HG03558 (cell line): ENCODE data around the gene SYNGAP1.
"Not testable (repeated sequence)": the region's sequence is repeated elsewhere in the genome, so short reads cannot be mapped to it uniquely, and the experiment has no call there.

ENCODE experiments used
- ATAC-seq: cut with Tn5 transposase; IDR thresholded peaks from one replicate; pipeline ENCODE4 v1.9.1; 2021; ENCODE audit warnings: moderate number of reproducible peaks; ENCODE audit not compliant: unreplicated experiment; ENCODE audit errors: extremely low read depth

SYNGAP1 gene

DNA sequence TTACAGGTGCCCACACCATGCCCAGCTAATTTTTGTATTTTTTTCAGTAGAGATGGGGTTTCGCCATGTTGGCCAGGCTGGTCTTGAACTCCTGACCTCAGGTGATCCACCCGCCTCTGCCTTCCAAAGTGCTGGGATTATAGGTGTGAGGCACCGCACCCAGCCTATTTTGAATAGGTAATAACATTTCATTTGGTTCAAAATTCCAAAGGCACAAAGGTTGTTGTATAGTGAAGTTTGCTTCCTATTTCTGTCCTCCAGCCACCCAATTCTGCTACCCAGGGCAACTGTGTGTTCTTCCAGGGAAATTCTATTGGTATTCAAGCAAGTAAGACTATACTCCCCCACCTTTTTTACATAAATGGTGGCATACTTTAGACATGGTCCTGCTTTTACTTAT lies 21.3 kb upstream of the SYNGAP1 start:
- ATAC-seq = not testable (repeated sequence)

DNA sequence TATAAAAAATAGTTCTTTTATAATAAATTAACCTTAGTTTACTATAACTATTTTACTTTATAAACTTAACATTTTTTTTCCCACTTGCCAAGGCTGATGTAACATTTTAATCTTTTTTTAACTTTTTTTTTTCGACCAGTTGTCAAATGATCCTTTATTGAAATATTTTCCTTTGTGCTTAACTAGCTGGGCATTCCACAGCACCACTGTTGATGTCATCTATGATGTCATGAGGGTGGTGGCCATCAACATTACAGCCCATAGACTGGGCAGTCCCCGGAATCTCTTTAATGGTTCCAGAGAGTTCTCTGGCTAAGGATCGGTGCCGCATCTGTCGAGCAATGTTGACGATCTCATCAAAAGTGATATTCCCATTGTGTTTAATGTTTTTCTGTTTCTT lies 20.0 kb upstream of the SYNGAP1 start:
- ATAC-seq = not testable (repeated sequence)

DNA sequence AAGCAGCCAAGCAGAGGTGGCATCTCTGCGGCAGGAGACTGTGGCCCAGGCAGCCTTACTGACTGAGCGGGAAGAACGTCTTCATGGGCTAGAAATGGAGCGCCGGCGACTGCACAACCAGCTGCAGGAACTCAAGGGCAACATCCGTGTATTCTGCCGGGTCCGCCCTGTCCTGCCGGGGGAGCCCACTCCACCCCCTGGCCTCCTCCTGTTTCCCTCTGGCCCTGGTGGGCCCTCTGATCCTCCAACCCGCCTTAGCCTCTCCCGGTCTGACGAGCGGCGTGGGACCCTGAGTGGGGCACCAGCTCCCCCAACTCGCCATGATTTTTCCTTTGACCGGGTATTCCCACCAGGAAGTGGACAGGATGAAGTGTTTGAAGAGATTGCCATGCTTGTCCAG lies 15.0 kb upstream of the SYNGAP1 start:
- ATAC-seq = no peak

DNA sequence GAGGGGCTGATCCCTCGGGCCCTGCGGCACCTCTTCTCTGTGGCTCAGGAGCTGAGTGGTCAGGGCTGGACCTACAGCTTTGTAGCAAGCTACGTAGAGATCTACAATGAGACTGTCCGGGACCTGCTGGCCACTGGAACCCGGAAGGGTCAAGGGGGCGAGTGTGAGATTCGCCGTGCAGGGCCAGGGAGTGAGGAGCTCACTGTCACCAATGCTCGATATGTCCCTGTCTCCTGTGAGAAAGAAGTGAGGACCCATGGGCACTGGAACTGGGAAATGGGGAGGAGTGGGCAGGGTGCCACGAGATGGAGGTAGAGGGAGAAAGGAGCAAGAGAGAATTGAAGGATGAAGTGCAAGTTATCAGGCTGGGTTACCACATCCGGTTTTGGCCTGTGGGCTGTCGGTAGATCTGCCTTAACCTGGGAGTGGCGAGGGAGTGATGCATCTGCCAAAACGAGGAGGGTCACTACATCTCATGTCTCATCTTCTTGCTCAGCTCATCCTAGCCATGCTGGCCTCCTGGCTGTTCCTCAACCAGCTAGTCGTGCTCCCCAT lies 14.4 kb upstream of the SYNGAP1 start:
- no peak for ATAC-seq

DNA sequence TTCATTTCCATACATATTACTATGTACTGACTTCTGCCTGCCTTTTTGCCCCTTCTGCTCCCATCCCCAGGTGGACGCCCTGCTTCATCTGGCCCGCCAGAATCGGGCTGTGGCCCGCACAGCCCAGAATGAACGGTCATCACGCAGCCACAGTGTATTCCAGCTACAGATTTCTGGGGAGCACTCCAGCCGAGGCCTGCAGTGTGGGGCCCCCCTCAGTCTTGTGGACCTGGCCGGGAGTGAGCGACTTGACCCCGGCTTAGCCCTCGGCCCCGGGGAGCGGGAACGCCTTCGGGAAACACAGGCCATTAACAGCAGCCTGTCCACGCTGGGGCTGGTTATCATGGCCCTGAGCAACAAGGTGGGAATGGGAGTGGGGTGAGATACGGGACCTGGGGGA lies 13.7 kb upstream of the SYNGAP1 start:
- ATAC-seq = no peak

DNA sequence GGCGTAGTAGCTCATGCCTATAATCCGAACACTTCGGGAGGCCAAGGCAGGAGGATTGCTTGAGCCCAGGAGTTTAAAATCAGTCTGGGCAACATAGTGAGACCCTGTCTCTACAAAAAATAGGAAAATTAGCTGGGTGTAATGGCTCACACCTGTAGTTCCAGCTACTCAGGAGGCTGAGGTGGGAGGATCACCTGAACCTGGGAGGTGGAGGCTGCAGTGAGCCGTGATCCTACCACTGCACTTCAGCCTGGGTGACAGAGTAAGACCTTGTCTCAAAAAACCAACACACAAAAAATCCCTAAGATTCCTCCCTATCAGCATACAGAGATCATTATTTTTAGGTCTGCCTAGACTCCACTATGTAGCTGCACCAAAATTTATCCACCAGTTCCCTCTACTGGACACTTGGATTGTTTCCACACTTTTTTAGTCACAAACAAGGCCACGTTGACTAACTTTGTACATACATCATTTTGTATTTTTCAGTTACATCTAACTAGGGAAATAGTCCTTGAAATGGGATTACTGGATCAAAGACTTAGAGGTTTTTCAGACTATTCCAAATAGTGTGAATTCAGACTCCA lies 12.6 kb upstream of the SYNGAP1 start:
- ATAC-seq = no peak

GRCh38 chr6:33410050-33410710 lies 9.7 kb upstream of the SYNGAP1 start:
- ATAC-seq = peak; percentile 39

DNA sequence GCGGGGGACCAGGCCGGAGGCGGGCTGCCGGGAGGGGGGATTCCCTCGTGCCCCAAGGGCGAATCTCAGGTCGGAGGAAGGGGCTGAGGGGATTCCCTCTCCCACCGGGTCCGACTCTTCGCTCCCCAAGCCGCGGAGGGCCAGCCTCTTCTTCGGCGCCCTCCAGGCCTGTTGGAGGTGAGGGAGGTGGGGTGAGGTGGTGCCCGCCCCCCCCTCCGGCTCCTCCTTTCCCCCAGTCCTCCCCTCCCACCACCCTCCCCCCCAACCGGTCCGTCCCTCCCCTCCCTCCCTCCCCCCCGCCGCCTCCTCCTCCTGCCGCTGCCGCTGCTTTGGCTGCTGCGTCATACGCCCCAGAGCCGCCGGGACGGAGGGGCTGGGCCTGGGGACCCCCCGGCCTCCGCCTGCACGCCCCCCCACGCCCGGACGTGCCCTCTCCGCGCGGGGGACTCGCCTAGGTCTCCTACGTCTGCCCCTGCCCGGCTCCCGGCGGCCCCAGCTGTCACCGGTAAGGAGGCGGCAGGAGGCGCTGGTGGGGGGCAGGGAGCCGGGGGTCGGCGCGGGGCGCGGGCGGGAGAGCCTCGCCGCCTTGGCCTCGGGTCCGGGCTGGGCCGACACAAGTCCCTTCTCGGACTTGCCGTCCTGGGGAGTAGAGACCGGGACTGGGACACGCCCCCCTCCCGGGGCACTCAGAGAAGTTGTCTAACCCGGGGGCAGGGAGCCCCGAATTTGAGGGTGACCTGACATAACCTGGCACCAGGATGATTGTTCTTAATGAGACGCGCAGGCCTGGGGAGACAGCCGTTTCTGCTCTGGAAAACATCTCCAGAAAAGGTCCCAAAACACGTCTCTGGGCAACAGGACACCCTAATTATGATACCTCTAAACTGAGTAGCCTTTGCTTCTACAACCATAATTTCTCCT lies 8.9 kb upstream of the SYNGAP1 start, which contains the start of gene PHF1:
Gene PHF1, plus strand, starts transcription at position 304 of the 921 bp plus-strand sequence. CDS start 1,250 bp downstream, outside the sequence.
- ATAC-seq = peak; percentile 13

GRCh38 chr6:33411632-33412005 lies 8.2 kb upstream of the SYNGAP1 start:
- no peak for ATAC-seq

DNA sequence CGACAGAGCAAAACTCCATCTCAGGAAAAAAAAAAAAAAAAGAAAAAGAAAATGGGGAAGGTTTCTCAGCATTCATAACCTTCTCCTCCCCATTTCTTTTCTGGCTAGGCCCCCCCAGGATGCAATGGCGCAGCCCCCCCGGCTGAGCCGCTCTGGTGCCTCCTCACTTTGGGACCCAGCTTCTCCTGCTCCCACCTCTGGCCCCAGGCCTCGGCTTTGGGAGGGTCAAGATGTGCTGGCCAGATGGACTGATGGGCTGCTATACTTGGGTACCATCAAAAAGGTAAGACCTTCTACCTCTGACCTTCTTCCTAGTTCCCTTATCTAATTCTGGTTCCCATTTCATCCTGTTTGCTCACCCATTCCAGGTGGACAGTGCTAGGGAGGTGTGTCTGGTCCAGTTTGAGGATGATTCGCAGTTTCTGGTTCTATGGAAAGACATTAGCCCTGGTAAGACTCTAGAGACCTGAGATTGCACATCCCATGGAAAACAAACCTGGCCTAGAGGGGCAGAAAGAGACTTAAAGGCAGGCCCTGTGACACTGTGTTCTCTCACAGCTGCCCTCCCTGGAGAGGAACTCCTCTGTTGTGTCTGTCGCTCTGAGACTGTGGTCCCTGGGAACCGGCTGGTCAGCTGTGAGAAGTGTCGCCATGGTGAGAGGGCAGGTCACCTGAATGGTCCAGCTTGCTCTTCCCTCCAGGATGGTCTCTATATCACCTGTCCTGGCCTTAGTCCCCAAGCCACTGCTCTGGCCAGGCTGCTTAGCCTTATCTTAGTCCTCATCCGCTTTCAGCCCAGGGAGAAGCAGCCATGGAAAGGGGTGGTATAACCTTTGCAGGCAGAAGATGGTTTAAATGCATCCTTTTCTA lies 7.5 kb upstream of the SYNGAP1 start:
- ATAC-seq = no peak

- no peak for ATAC-seq
Measured at GRCh38 chr6:33413241-33414120, 6.4 kb upstream of the SYNGAP1 start.

- ATAC-seq = no peak
Measured at GRCh38 chr6:33414592-33415271, 5.1 kb upstream of the SYNGAP1 start.

- no peak for ATAC-seq
Measured at GRCh38 chr6:33415831-33416230, 4.0 kb upstream of the SYNGAP1 start.

DNA sequence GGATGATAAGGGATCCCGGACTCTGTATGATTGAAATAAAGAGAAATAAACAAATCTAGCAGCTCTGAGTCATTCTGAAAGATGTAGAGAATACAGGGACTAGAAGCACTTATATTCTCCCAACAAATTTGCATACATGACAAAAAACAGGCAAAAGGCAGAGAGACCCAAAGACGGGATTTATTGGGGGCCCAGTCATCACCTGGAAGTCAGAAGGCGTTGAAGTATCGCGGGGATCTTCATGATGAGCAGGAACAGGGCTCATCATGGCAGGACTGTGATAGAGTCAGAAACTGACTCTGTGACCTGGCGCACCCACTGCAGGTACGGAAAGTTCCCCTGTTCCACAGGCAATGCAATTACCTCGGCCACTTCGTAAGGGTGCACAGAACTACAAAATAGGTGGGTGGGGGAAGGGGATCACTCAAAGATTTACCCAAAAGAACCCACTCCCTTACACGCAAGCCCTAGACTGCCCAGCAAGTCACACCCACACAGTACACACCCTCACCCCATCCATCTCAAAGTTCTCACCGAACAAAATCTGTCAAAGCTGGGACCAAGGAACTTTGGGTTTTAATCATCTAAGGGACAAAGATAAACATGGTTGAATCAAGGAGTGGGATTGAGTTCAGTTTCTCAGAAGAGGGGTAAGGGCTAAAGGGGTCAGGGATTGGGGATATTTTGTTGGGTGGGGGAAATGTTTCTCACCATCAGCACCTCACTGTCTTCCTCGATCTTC lies 3.3 kb upstream of the SYNGAP1 start:
- no peak for ATAC-seq

DNA sequence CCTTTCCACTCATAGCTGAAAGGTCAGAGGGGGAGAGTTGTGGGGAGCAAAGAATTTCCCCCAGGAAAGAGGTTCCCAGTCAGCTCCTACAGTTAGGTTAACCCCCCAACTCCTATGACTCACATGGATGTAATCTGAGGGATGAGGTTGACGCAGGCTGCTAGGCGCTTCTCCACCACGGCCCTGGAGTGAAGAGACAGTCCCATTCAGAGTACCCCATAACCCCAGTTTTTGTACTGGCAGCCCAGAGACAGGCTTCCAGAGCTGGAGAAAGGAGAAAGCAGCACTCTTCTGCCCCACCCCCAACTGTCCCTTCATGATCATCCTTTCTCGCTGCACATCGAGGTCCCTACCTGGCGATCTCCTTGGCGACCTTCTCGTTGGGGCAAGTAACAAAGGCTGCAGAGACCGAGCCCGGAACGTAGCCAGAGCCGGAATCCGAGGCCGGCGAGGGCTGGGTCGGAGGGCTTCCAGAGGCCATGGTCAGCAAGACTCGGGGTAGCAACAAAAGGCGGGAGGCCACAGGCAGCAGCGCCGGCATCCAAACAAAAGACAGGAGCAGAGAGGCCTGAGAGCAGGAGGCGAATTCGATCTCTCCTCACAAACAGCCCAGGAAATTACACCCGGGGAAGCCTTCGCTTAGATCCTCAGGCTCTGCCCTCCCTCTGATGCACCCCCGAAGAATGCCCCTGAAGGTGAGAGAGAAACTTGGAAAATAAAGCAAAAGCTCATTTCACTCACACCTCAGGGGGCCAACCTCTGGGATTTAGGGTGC lies 2.5 kb upstream of the SYNGAP1 start:
- ATAC-seq = no peak

GRCh38 chr6:33417903-33418689 lies 1.8 kb upstream of the SYNGAP1 start, which contains the start of gene CUTA:
Gene CUTA (minus strand): TSS chr6:33418107. CDS start chr6:33418000, 107 bp downstream.
- ATAC-seq = peak; percentile 55
